Measurements from ENCODE around the gene PDZD4. TPM values are rescaled to one million over a fixed set of nuclear protein-coding genes. Genes with fewer than 3 reads are reported as not detected.

PDZD4 gene
- total RNA-seq, 1 donor from 2014 or later, result 4.8 TPM

DNA sequence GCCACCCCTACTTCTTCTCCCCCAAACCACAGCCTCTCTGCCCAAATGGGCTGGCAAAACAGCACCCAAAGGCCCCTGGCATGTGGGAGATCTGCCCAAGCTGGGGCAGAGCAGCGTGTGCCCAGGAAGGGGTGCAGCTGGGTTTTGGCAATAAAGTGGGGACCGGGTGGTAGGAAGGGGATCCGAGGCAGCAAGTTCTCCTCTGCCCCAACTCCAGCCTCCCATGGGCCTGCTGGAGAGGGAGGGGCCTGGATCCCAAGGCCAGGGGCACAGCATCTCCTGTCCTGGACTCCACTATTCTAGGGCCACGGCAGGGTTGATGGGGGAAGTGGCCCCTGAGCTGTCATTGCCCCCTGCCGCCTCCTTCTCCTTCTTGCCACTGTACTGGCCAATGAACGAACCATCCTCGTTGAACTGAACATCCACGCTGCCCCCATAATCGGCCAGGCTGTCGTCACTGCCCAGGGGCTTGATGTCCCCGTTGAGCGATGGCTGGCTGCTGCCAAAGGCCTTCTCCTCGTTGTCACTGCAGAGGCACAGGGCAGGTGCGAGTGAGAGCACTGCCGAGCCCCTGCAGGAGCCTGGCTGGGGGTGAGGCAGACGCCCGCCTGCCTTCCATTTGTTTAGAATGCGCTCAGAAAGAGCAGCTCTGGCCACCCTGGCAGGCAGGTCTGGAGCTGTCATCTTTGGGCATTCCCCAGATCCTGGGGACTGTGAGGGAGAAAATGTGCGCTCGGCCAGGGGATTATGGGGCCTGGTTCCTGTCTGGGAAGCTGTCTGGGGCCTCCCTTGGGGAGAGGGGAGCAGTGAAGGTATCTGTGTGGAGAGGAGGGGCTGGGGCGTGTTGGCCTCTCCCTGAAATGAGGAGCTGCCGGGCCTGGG lies 32.3 kb upstream of the PDZD4 start:
- no peaks in the 10 kb centered on the region for H3K36me3 Mint-ChIP-seq (ENCODE audit: insufficient read depth)
- no peaks in the 10 kb centered on the region for H3K4me1 Mint-ChIP-seq (ENCODE audit: low read depth)
- DNase-seq (ENCODE audit: low spot score, unreplicated experiment), result no peak
- H3K27ac Mint-ChIP-seq, result no peak overlapping the region
- peaks cover 10% of the 10 kb centered on the region for H3K27me3 Mint-ChIP-seq
- peaks cover 3% of the 10 kb centered on the region for H3K9me3 Mint-ChIP-seq (ENCODE audit: low read depth)
- no peak overlapping the region for H3K4me3 Mint-ChIP-seq (ENCODE audit: low read depth)
- TF ChIP-seq, protein P1, sequence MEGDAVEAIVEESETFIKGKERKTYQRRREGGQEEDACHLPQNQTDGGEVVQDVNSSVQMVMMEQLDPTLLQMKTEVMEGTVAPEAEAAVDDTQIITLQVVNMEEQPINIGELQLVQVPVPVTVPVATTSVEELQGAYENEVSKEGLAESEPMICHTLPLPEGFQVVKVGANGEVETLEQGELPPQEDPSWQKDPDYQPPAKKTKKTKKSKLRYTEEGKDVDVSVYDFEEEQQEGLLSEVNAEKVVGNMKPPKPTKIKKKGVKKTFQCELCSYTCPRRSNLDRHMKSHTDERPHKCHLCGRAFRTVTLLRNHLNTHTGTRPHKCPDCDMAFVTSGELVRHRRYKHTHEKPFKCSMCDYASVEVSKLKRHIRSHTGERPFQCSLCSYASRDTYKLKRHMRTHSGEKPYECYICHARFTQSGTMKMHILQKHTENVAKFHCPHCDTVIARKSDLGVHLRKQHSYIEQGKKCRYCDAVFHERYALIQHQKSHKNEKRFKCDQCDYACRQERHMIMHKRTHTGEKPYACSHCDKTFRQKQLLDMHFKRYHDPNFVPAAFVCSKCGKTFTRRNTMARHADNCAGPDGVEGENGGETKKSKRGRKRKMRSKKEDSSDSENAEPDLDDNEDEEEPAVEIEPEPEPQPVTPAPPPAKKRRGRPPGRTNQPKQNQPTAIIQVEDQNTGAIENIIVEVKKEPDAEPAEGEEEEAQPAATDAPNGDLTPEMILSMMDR (IDR thresholded peaks at IDR 0.05; ENCODE audit: unreplicated experiment), result no peak

DNA sequence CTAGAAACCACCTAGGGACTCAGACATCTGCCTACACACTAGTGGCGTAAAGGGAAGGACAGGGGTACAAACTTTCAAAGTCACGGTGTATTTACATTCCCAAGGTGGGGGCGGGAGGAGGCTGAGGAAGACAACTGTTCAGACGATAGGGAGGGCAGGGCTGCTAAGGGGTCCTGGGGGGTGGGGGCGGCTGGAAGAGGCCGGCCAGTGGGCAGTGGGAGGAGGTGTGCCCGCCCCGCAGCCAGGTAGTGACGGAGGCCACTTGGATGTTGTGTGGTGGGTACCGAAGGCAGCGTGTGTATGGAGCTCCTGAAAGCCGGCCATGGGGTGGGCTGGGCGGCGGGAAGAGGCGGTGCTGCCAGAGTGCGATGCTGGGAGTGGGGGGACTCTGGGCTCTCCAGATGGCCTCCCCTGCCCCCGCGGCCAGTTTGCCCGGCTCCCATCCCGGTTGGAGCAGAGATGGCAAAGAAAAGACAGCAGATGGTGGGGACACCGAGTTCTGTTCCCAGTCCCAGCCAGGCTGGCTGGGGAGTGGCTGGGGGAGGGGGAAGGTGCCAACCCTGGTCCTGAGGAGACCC lies 31.5 kb upstream of the PDZD4 start:
- H3K27me3 Mint-ChIP-seq, result peaks cover 10% of the 10 kb centered on the region
- H3K4me3 Mint-ChIP-seq (ENCODE audit: low read depth), result no peak overlapping the region
- DNase-seq (ENCODE audit: low spot score, unreplicated experiment), result no peak
- no peak overlapping the region for H3K27ac Mint-ChIP-seq
- peaks cover 3% of the 10 kb centered on the region for H3K9me3 Mint-ChIP-seq (ENCODE audit: low read depth)
- H3K4me1 Mint-ChIP-seq (ENCODE audit: low read depth), result no peaks in the 10 kb centered on the region
- H3K36me3 Mint-ChIP-seq (ENCODE audit: insufficient read depth), result no peaks in the 10 kb centered on the region
- TF ChIP-seq, protein P1 (IDR thresholded peaks at IDR 0.05; ENCODE audit: unreplicated experiment), result no peak

DNA sequence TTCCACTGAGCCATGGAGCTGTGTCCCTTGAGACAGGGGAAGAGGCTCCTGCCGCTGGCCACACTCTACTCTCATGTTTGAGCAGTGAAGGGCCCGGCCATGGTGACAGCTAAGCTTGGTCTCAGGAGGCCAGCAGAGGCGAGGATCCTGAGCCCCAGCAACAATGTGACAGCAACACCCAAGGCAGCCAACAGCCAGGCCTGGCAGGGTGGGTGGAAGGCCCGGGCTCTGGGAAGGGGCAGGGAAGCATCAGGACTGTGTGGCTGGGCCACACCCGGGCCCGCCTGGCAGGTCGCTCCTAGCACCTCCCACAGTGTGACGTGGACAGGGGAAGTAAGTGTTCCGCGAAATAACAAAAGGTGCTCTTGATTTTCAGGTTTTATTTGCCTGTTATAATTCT lies 30.8 kb upstream of the PDZD4 start:
- Mint-ChIP-seq H3K4me3 (ENCODE audit: low read depth) (no peak overlapping the region), H3K9me3 (ENCODE audit: low read depth) (peaks cover 3% of the 10 kb centered on the region), H3K27me3 (peaks cover 10% of the 10 kb centered on the region), H3K36me3 (ENCODE audit: insufficient read depth) (no peaks in the 10 kb centered on the region), H3K27ac (no peak overlapping the region), H3K4me1 (ENCODE audit: low read depth) (no peaks in the 10 kb centered on the region)
- DNase-seq (ENCODE audit: low spot score, unreplicated experiment), result no peak
- TF ChIP-seq, protein P1 (IDR thresholded peaks at IDR 0.05; ENCODE audit: unreplicated experiment), result no peak

DNA sequence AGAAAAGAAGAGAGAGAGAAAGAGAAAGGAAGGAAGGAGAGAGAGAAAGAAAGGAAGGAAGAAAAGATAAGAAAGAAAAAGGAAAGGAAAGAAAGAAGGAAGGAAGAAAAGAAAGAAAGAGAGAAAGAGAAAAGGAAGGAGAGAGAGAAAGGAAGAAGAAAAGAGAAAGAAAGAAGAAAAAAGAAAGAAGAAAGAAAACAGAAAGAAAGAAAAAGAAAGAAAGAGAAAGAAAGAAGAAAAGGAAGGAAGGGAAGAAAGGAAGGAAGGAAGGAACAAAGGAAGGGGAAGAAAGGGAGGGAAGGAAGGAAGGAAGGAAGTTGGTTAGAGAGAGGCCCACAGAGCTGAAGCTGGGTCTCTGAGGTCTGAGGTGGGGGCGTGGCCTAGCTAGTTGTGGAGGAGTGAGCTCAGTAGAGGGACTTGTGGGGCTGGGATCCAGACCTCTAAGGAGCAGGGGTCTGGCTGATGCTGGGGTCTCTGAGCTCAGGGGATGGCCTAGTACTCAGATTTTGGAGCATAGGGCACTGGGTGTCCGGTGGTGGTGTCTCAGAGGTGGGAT lies 27.1 kb upstream of the PDZD4 start:
- TF ChIP-seq, protein P1 (IDR thresholded peaks at IDR 0.05; ENCODE audit: unreplicated experiment), result no peak
- no peak overlapping the region for H3K27ac Mint-ChIP-seq
- H3K36me3 Mint-ChIP-seq (ENCODE audit: insufficient read depth), result no peaks in the 10 kb centered on the region
- H3K9me3 Mint-ChIP-seq (ENCODE audit: low read depth), result peaks cover 3% of the 10 kb centered on the region
- DNase-seq (ENCODE audit: low spot score, unreplicated experiment), result no peak
- no peaks in the 10 kb centered on the region for H3K4me1 Mint-ChIP-seq (ENCODE audit: low read depth)
- H3K27me3 Mint-ChIP-seq, result peaks cover 10% of the 10 kb centered on the region
- no peak overlapping the region for H3K4me3 Mint-ChIP-seq (ENCODE audit: low read depth)

DNA sequence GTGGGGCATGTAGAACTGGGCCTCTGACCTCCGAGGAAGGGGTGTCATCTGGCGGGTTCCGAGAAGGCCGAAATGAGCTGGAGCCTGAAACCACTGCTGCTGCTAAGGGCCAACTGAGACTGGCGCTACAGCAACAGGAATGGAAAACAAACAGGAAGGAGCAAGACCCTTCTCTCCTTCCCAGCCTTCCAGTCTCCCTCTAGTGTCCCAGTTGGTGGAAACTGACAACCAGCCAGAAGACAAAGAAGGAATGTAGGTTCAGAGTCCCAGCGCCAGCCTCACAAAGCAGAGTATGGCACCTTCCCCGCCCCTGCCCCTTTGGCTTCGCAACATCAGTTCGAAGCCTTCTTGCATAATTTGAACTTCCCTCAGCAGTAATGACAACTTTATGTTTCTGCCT lies 24.4 kb upstream of the PDZD4 start:
- H3K36me3 Mint-ChIP-seq (ENCODE audit: insufficient read depth), result no peaks in the 10 kb centered on the region
- no peak overlapping the region for H3K4me3 Mint-ChIP-seq (ENCODE audit: low read depth)
- H3K4me1 Mint-ChIP-seq (ENCODE audit: low read depth), result no peaks in the 10 kb centered on the region
- DNase-seq (ENCODE audit: low spot score, unreplicated experiment), result no peak
- H3K27ac Mint-ChIP-seq, result no peak overlapping the region
- TF ChIP-seq, protein P1 (IDR thresholded peaks at IDR 0.05; ENCODE audit: unreplicated experiment), result no peak
- peaks cover 10% of the 10 kb centered on the region for H3K27me3 Mint-ChIP-seq
- peaks cover 12% of the 10 kb centered on the region for H3K9me3 Mint-ChIP-seq (ENCODE audit: low read depth)
